Lung (tissue), 12 donors: ENCODE results near the gene PCDH9. TPM values are rescaled to one million over a fixed set of nuclear protein-coding genes. Genes with fewer than 3 reads are reported as not detected.

Experiments used
- ATAC-seq: fragments of 200-7000 bp; cut with Tn5 transposase; one replicate; pipeline ENCODE4 v1.9.1; 2020; ENCODE audit warnings: moderate number of reproducible peaks; ENCODE audit not compliant: insufficient read depth, low FRiP score
- DNase-seq, 3 donors: peaks; one replicate each; pipeline ENCODE4 v3.0.0-alpha.2; 2013 to 2017
- H3K27ac ChIP-seq, 2 donors: one replicate each; pipeline ENCODE4 v1.5.1; 2013; ENCODE audit warnings: mild to moderate bottlenecking in 2 of 2, moderate library complexity in 2 of 2, control low read depth in 1 of 2, inconsistent platforms in 1 of 2, low read depth in 1 of 2, low read length in 1 of 2
- H3K27me3 ChIP-seq, 3 donors: one replicate each; pipeline ENCODE4 v1.5.1; 2013; ENCODE audit warnings: low read length in 2 of 3; ENCODE audit not compliant: control insufficient read depth in 3 of 3, insufficient read depth in 3 of 3
- H3K36me3 ChIP-seq, 4 donors: one replicate each; pipeline ENCODE4 v1.5.1; 2013; ENCODE audit warnings: low read length in 4 of 4, mild to moderate bottlenecking in 1 of 4, moderate library complexity in 1 of 4; ENCODE audit not compliant: control insufficient read depth in 4 of 4, insufficient read depth in 4 of 4
- H3K4me1 ChIP-seq, 5 donors: one replicate each; pipeline ENCODE4 v1.5.1; 2013; ENCODE audit warnings: low read length in 5 of 5, mild to moderate bottlenecking in 2 of 5, moderate library complexity in 1 of 5; ENCODE audit not compliant: control insufficient read depth in 5 of 5, insufficient read depth in 5 of 5
- H3K4me3 ChIP-seq: one replicate; pipeline ENCODE4 v1.5.1; 2013; ENCODE audit warnings: mild to moderate bottlenecking, control low read depth, moderate library complexity
- H3K9ac ChIP-seq, 2 donors: one replicate each; pipeline ENCODE4 v1.5.1; 2013; ENCODE audit warnings: low read length in 2 of 2, control low read depth in 1 of 2; ENCODE audit not compliant: insufficient read depth in 1 of 2
- H3K9me3 ChIP-seq, 4 donors: one replicate each; pipeline ENCODE4 v1.5.1; 2013; ENCODE audit warnings: low read length in 3 of 4, mild to moderate bottlenecking in 1 of 4, moderate library complexity in 1 of 4; ENCODE audit not compliant: control insufficient read depth in 4 of 4, insufficient read depth in 3 of 4
- CTCF ChIP-seq: IDR thresholded peaks from 2 replicates; pipeline ENCODE4 v1.5.1; 2012; ENCODE audit warnings: mild to moderate bottlenecking; ENCODE audit errors: control extremely low read depth, extremely low read depth
- WGBS, 2 donors: extraction: QIAGEN DNeasy Blood & Tissue Kit; methylation state at CpG; one replicate each; pipeline ENCODE4 v1.1.7; 2013; 5-methylcytosine and 5-hydroxymethylcytosine counted together
- polyA plus RNA-seq, 2 donors: library from polyadenylated mRNA; stranded (reverse); fragments of 200-250 nt; gene quantifications; one replicate each; pipeline ENCODE4 v1.2.1, GENCODE V29; 2013
- total RNA-seq, 2 donors: library from RNA; depleted of rRNA in 1 of 2; stranded (reverse); fragments of >200 nt in 1 of 2; gene quantifications; one replicate each; pipeline ENCODE4 v1.2.1, GENCODE V29; 2014 to 2021
- donor health status: control.
- donor health status: control.
- donor health status: Bipolar disorder and iron deficiency.
- donor health status: healthy.
- donor health status: DM: yes; HTN: yes; CAD: no.

The PCDH9 gene
- total and polyA plus RNA-seq, 4 donors: 0.68 to 22.2 (median 4.1) TPM

GRCh38 chr13:67208552-67208951, 21.6 kb downstream of the PCDH9 start:
- ATAC-seq: no peak
- no peak for TF ChIP-seq CTCF
- 87 to 91% methylated on average over 1 of the region's 1 CpG for WGBS, 2 donors
- Histone ChIP-seq H3K4me1 (no peaks in the 10 kb centered on the region), H3K9me3 (no peaks in the 10 kb centered on the region), H3K27ac (no peak overlapping the region), H3K27me3 (no peaks in the 10 kb centered on the region), H3K4me3 (no peak overlapping the region), H3K36me3 (no peaks in the 10 kb centered on the region), H3K9ac (no peak overlapping the region)
- no peak for DNase-seq

GRCh38 chr13:67204764-67205163, 25.4 kb downstream of the PCDH9 start:
- Histone ChIP-seq H3K36me3 (no peaks in the 10 kb centered on the region), H3K9me3 (no peaks in the 10 kb centered on the region), H3K27me3 (no peaks in the 10 kb centered on the region), H3K4me3 (no peak overlapping the region), H3K27ac (no peak overlapping the region), H3K9ac (no peak overlapping the region), H3K4me1 (no peaks in the 10 kb centered on the region)
- DNase-seq (no peak), ATAC-seq (no peak)
- WGBS, 2 donors: 65 to 82% methylated on average over 1 of the region's 1 CpG
- no peak for TF ChIP-seq CTCF

- WGBS, 2 donors: 62 to 76% methylated on average over 4 of the region's 4 CpGs
- Histone ChIP-seq H3K4me3 (no peak overlapping the region), H3K27ac (no peak overlapping the region), H3K36me3 (no peaks in the 10 kb centered on the region), H3K27me3 (no peaks in the 10 kb centered on the region), H3K4me1 (no peaks in the 10 kb centered on the region), H3K9ac (no peak overlapping the region), H3K9me3 (no peaks in the 10 kb centered on the region)
- ATAC-seq (no peak), DNase-seq (no peak)
- TF ChIP-seq CTCF: no peak
Measured at GRCh38 chr13:67200605-67201004, 29.5 kb downstream of the PCDH9 start.

GRCh38 chr13:67200183-67200582, 30.0 kb downstream of the PCDH9 start:
- DNase-seq: no peak
- ATAC-seq: no peak
- Histone ChIP-seq H3K9ac (no peak overlapping the region), H3K36me3 (no peaks in the 10 kb centered on the region), H3K9me3 (no peaks in the 10 kb centered on the region), H3K4me3 (no peak overlapping the region), H3K27ac (no peak overlapping the region), H3K27me3 (no peaks in the 10 kb centered on the region), H3K4me1 (no peaks in the 10 kb centered on the region)
- no peak for TF ChIP-seq CTCF
